GM21529 (cell line): Measurements from ENCODE around the gene APOL1.
"Not testable (repeated sequence)": the region's sequence is repeated elsewhere in the genome, so short reads cannot be mapped to it uniquely, and the experiment has no call there.

Experiments
- ATAC-seq: cut with Tn5 transposase; IDR thresholded peaks from one replicate; pipeline ENCODE4 v1.9.1; 2021; ENCODE audit not compliant: unreplicated experiment

The APOL1 gene

GRCh38 chr22:36244522-36245391 is 8.2 kb upstream of the APOL1 start:
- no peak for ATAC-seq

DNA sequence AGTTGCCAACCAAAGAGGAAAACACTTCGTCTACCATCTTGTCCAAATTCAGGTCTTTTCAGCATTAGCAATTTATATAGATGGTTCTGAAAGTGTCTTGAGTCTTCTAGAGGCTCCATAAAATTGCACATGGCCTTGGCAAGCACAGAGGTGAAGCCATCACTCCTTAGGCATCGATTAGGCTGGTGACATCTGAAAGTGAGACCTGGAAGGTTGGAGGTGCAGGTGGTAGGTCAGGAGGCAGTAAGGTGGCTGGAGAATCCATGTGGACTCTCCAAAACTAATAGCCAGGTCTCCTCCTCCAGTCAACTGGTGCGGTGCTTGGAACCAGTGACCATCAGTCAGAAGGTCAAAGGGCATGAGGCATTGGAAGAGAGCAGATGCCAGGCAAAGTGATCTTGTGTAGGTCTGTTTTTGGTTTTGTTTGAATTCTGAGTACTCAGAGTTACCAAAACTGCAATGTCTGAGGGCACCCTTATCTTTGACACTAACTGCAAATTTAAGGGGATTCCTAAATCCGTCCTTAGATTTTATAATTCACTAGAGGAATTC is 7.1 kb upstream of the APOL1 start:
- no peak for ATAC-seq

GRCh38 chr22:36246718-36247117 is 6.2 kb upstream of the APOL1 start:
- ATAC-seq, result no peak

- ATAC-seq, result no peak
Observed at GRCh38 chr22:36247955-36248354, 5.0 kb upstream of the APOL1 start.

- ATAC-seq, result no peak
Observed at GRCh38 chr22:36249160-36249559, 3.8 kb upstream of the APOL1 start.

DNA sequence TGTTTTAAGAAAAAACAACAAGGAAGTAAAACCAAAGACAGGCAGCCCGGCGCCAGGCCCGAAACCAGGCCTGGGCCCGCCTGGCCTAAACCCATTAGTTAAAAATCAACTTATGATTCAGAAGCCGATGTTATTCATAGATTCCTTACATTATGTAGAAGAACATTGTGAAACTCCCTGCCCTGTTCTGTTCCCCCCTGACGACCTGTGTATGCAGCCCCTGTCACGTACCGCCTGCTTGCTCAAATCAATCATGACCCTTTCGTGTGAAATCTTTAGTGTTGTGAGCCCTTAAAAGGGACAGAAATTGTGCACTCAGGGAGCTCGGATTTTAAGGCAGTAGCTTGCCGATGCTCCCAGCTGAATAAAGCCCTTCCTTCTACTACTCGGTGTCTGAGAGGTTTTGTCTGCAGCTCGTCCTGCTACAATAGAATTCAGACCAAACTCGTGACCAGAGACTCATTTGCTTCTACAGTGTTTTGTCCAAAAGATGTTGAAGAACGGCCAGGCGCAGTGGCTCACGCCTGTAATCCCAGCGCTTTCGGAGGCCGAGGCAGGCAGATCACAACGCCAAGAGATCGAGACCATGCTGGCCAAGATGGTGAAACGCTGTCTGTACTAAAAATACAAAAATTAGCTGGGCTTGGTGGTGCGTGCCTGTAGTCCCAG is 2.5 kb upstream of the APOL1 start:
- ATAC-seq, result not testable (repeated sequence)

DNA sequence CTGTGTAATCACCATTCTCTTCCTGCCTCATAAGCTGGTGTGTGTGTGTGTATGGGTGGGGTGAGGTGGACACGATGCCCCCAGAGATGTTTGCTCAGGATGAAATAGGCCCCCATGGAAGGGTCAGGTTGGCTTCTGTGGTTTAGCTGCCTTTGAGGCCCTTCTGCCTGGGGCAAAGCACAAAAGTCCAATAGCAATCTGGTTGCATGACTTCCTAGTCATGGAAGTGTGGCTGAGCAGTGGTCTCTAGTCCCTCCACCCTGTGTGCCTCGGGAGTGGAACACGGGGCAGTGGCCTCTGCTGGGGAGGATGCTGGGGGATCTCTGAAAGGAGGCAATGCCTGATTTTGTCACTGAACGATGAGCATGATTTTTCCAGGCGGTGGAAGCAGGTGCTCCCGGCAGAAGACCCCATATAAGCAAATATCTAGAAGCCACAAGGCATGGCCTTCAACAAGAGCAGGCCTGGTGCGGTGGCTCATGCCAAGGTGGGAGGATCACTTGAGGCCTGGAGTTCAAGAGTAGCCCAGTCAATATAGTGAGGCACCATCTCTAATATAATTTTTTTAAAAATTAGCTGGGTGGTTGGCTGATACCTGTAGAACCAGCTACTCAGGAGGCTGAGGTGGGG is 839 bp upstream of the APOL1 start:
- not testable (repeated sequence) for ATAC-seq

DNA sequence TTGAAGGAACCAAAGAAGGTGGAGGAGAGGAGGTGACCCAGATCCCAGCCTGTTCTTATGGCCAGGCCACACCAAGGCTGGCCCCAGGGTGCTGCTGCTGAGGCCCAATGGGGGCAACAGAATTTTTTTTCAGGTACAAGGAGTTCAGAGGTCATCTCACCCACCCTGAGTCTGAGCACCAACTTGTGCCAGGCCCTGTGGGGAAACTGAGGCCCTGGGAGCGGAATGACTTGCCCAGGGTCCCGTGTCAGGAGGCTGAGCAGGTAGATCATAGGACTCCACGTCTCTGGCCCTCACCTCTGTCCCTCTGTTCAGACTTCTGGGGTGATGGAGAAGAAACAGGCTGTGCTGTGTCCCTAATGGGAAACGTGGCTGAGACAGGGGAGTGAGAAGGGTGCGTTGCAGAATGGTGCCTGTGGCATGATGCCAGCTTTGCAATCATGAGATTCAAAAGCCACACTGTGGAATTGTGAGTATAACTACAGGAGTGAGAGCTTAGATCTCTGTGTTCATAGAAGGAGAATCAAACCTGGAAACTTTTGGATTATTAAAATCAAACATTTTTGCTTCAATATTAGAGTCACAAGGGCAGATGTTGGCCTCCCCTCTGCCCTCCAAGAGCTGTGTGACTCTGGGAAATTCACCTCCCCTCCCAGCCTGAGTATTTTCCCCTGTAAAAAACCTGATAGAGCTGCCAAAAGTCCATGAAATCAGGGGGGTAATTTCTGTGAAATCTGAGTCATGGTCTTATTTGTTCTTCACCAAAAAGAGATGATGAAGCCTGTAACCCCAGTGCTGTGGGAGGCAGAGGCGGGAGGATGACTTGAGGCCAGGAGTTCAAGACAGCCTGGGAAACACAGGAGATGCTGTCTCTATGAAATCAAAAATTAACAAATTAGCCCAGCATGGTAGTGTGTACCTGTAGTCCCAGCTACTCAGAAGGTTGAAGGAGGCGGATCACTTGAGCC is 874 bp downstream of the APOL1 start:
- no peak for ATAC-seq

GRCh38 chr22:36255572-36255971 is 2.6 kb downstream of the APOL1 start:
- not testable (repeated sequence) for ATAC-seq

GRCh38 chr22:36256478-36256877 is 3.5 kb downstream of the APOL1 start:
- ATAC-seq, result no peak

DNA sequence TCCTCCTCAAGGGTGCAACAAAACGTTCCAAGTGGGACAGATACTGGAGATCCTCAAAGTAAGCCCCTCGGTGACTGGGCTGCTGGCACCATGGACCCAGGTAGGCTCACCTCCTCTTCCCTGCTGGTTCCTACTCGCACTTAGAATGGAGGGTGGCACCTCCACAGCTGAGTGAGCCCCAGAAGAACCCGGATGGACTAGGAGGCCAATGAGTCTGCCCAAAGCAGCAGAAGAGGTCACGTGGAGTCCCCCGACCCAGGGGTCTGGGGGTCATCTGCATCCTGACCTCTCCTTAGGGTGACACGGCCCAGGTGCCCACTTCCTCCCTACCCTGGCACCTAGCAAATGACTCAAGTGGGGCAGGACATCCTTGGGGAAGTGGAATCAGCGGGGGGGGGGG is 4.4 kb downstream of the APOL1 start:
- no peak for ATAC-seq

- ATAC-seq, result no peak
Observed at GRCh38 chr22:36257948-36258670, 5.2 kb downstream of the APOL1 start.

GRCh38 chr22:36258701-36259614 is 6.0 kb downstream of the APOL1 start:
- no peak for ATAC-seq

DNA sequence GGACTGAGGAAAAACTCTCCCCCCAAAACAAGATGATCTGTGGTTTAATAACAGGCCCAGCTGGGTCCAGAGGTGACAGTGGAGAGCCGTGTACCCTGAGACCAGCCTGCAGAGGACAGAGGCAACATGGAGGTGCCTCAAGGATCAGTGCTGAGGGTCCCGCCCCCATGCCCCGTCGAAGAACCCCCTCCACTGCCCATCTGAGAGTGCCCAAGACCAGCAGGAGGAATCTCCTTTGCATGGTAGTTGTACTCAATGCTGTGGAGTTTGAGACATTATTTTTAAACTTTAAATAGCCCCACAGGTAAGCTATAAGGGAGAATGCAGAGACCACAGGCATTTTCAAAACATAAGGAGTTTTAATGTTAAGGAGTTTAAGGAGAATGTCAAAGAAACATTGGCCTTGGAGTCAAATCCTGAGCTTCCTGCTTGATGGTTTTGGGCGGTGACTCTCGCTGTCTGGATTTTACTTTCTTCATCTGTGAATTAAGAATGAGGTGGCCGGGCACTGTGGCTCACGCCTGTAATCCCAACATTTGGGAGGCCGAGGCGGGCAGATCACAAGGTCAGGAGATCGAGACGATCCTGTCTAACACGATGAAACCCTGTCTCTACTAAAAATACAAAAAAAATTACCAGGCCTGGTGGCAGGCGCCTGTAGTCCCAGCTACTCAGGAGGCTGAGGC is 6.8 kb downstream of the APOL1 start:
- ATAC-seq, result no peak

- not testable (repeated sequence) for ATAC-seq
Observed at GRCh38 chr22:36261675-36262074, 8.7 kb downstream of the APOL1 start.

DNA sequence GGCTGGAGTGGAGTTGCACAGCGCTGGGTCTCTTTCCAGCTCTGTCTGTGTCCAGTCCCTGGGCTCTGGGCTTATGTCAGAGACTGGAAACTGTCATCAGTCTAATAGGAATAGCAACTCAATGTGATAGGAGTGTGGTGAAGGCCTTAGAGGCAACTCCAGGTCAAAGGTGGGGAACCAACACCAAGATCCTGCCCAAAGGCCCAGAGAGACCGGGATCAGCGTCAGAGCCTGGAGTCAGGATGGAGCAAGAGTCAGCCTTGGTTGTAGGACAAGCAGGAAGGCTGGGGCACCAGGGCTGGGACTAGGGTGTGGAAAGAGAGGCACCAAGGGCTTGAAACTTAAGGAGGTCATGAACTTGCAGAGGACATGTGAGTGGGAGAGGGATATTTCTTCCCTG is 9.4 kb downstream of the APOL1 start:
- ATAC-seq, result not testable (repeated sequence)

DNA sequence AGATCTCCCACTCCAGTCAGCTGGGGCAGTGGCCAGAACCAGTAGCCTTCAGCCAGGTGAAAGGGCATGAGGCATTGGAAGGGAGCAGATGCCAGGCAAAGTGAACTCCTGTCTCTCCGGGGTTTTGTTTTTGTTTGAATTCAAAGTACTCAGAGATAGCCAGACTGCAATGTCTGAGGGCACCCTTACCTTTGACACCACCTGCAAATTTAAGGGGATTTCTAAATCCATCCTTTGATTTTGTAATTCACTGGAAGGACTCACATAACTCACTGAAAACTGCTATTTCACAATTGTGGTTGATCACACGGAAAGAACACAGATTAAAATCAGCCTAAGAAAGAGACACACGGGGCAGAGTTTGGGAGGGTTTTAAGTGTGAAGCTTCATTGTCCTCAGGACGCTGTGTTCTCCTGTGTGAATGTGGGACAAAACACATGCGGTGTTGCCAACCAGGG is 10.3 kb downstream of the APOL1 start:
- not testable (repeated sequence) for ATAC-seq
